Trophoblast cell (in vitro differentiated cells and primary cell): ENCODE measurements around the gene XYLT1.
A peak's percentile ranks its signal among the peaks of the same experiment; 100 is the strongest.
"Not testable (repeated sequence)": the region's sequence is repeated elsewhere in the genome, so short reads cannot be mapped to it uniquely, and the experiment has no call there.

Experiments
- DNase-seq, 2 donors: peaks; one replicate each; pipeline ENCODE4 v3.0.0-alpha.2; 2016
- H2AFZ ChIP-seq: 2 replicates; pipeline ENCODE4 v1.6.1; 2013; ENCODE audit warnings: low read length, moderate library complexity, mild to moderate bottlenecking; ENCODE audit not compliant: insufficient read depth, poor library complexity
- H2AK5ac ChIP-seq: 2 replicates; pipeline ENCODE4 v1.6.1; 2013; ENCODE audit warnings: mild to moderate bottlenecking, low read length
- H2BK120ac ChIP-seq: 2 replicates; pipeline ENCODE4 v1.6.1; 2013; ENCODE audit warnings: low read length, mild to moderate bottlenecking, moderate library complexity; ENCODE audit not compliant: insufficient read depth, poor library complexity
- H2BK12ac ChIP-seq: 2 replicates; pipeline ENCODE4 v1.6.1; 2013; ENCODE audit warnings: mild to moderate bottlenecking, low read length, moderate library complexity
- H2BK5ac ChIP-seq: 2 replicates; pipeline ENCODE4 v1.6.1; 2013; ENCODE audit warnings: low read length, low read depth, moderate library complexity, mild to moderate bottlenecking; ENCODE audit not compliant: poor library complexity
- H3K14ac ChIP-seq: 2 replicates; pipeline ENCODE4 v1.6.1; 2013; ENCODE audit warnings: mild to moderate bottlenecking, low read length
- H3K18ac ChIP-seq: 2 replicates; pipeline ENCODE4 v1.6.1; 2013; ENCODE audit warnings: mild to moderate bottlenecking, low read length
- H3K23ac ChIP-seq: 2 replicates; pipeline ENCODE4 v1.6.1; 2013; ENCODE audit warnings: low read length
- H3K27ac ChIP-seq: 2 replicates; pipeline ENCODE4 v1.5.1; 2013; ENCODE audit warnings: low read depth, mild to moderate bottlenecking, inconsistent platforms, low read length, moderate library complexity
- H3K27me3 ChIP-seq: 2 replicates; pipeline ENCODE4 v1.6.1; 2013; ENCODE audit warnings: inconsistent platforms, mild to moderate bottlenecking, low read length, moderate library complexity; ENCODE audit not compliant: insufficient read depth
- H3K36me3 ChIP-seq, 2 experiments: 1 replicate in 1 of 2; 2 replicates in 1 of 2; pipeline ENCODE4 v1.6.1; 2013; ENCODE audit warnings: low read length in 2 of 2, mild to moderate bottlenecking in 2 of 2, moderate library complexity in 1 of 2; ENCODE audit not compliant: insufficient read depth in 2 of 2, control insufficient read depth in 1 of 2
- H3K4ac ChIP-seq: 2 replicates; pipeline ENCODE4 v1.6.1; 2013; ENCODE audit warnings: low read depth, mild to moderate bottlenecking, low read length, moderate library complexity
- H3K4me1 ChIP-seq, 2 experiments: 1 replicate in 1 of 2; 2 replicates in 1 of 2; pipeline ENCODE4 v1.6.1; 2013; ENCODE audit warnings: low read length in 2 of 2, mild to moderate bottlenecking in 2 of 2, moderate library complexity in 1 of 2; ENCODE audit not compliant: insufficient read depth in 2 of 2, control insufficient read depth in 1 of 2
- H3K4me2 ChIP-seq: 2 replicates; pipeline ENCODE4 v1.6.1; 2013; ENCODE audit warnings: inconsistent platforms, mild to moderate bottlenecking, low read length, moderate library complexity
- H3K4me3 ChIP-seq: 2 replicates; pipeline ENCODE4 v1.5.1; 2013; ENCODE audit warnings: mild to moderate bottlenecking, low read depth, low read length, inconsistent platforms
- H3K79me1 ChIP-seq: one replicate; pipeline ENCODE4 v1.6.1; 2013; ENCODE audit warnings: low read length
- H3K79me2 ChIP-seq: 2 replicates; pipeline ENCODE4 v1.6.1; 2013; ENCODE audit warnings: low read length, mild to moderate bottlenecking; ENCODE audit not compliant: control insufficient read depth, insufficient read depth, poor library complexity
- H3K9ac ChIP-seq: 2 replicates; pipeline ENCODE4 v1.6.1; 2013; ENCODE audit warnings: mild to moderate bottlenecking, low read length
- H3K9me3 ChIP-seq: 2 replicates; pipeline ENCODE4 v1.6.1; 2013; ENCODE audit warnings: low read depth, mild to moderate bottlenecking, control low read depth, inconsistent platforms, low read length; ENCODE audit not compliant: insufficient read depth
- H4K12ac ChIP-seq: 2 replicates; pipeline ENCODE4 v1.6.1; 2013; ENCODE audit warnings: low read depth, mild to moderate bottlenecking, low read length, moderate library complexity
- H4K8ac ChIP-seq: 2 replicates; pipeline ENCODE4 v1.6.1; 2013; ENCODE audit warnings: low read depth, mild to moderate bottlenecking, low read length, moderate library complexity
- H4K91ac ChIP-seq: one replicate; pipeline ENCODE4 v1.6.1; 2013; ENCODE audit warnings: low read depth, mild to moderate bottlenecking, low read length, moderate library complexity
- WGBS: extraction: QIAGEN DNeasy Blood & Tissue Kit; methylation state at CpG from one replicate; pipeline ENCODE4 v1.1.7; 2013; ENCODE audit warnings: missing lambda C conversion rate; ENCODE audit not compliant: insufficient read length, insufficient coverage; ENCODE audit errors: extremely low coverage; 5-methylcytosine and 5-hydroxymethylcytosine counted together

The XYLT1 gene

GRCh38 chr16:17510567-17510966 lies 39.8 kb upstream of the XYLT1 start:
- Histone ChIP-seq H2BK5ac (peak overlapping the region; percentile 51), H3K9ac (no peak overlapping the region), H2BK12ac (peak overlapping the region; percentile 82), H2AFZ (no peak overlapping the region), H4K12ac (no peak overlapping the region), H2AK5ac (no peak overlapping the region), H3K27ac (no peak overlapping the region), H2BK120ac (peak overlapping the region; percentile 15), H3K79me1 (peaks cover 20% of the 10 kb centered on the region), H3K4me1 (peaks cover 8 to 14% of the 10 kb centered on the region in 2 experiments), H4K8ac (peak overlapping the region; percentile 51), H4K91ac (peak overlapping the region; percentile 46), H3K9me3 (peaks cover 3% of the 10 kb centered on the region), H3K4me2 (no peak overlapping the region), H3K4ac (no peak overlapping the region), H3K4me3 (no peak overlapping the region), H3K23ac (no peak overlapping the region), H3K27me3 (no peaks in the 10 kb centered on the region), H3K36me3 (no peaks in the 10 kb centered on the region), H3K18ac (no peak overlapping the region), H3K79me2 (peaks cover 1% of the 10 kb centered on the region), H3K14ac (no peak overlapping the region)
- no CpG with 5 or more reads among the region's 3 CpGs for WGBS
- peak in 1 of 2 donors; percentile 39 for DNase-seq

GRCh38 chr16:17509194-17509593 lies 38.4 kb upstream of the XYLT1 start:
- Histone ChIP-seq H2BK12ac (no peak overlapping the region), H4K8ac (no peak overlapping the region), H3K9ac (no peak overlapping the region), H2BK5ac (no peak overlapping the region), H3K4me2 (no peak overlapping the region), H3K79me1 (peaks cover 15% of the 10 kb centered on the region), H2BK120ac (no peak overlapping the region), H3K27me3 (no peaks in the 10 kb centered on the region), H3K14ac (no peak overlapping the region), H3K18ac (no peak overlapping the region), H4K12ac (no peak overlapping the region), H3K23ac (no peak overlapping the region), H2AFZ (no peak overlapping the region), H4K91ac (no peak overlapping the region), H3K9me3 (peaks cover 3% of the 10 kb centered on the region), H3K4me1 (peaks cover 8 to 9% of the 10 kb centered on the region in 2 experiments), H3K4me3 (no peak overlapping the region), H3K4ac (no peak overlapping the region), H3K27ac (peak overlapping the region; percentile 83), H2AK5ac (no peak overlapping the region), H3K79me2 (no peaks in the 10 kb centered on the region), H3K36me3 (no peaks in the 10 kb centered on the region)
- DNase-seq: peak; percentile 95 to 98
- WGBS: no CpG with 5 or more reads among the region's 3 CpGs

GRCh38 chr16:17508303-17508702 lies 37.5 kb upstream of the XYLT1 start:
- H3K23ac ChIP-seq: no peak overlapping the region
- H3K27ac ChIP-seq: peak overlapping the region; percentile 83
- H3K14ac ChIP-seq: no peak overlapping the region
- H2BK5ac ChIP-seq: peak overlapping the region; percentile 74
- H2AK5ac ChIP-seq: no peak overlapping the region
- H3K18ac ChIP-seq: no peak overlapping the region
- no peaks in the 10 kb centered on the region for H3K79me2 ChIP-seq
- H4K12ac ChIP-seq: no peak overlapping the region
- H3K9me3 ChIP-seq: peaks cover 3% of the 10 kb centered on the region
- H3K9ac ChIP-seq: no peak overlapping the region
- WGBS: no CpG with 5 or more reads among the region's 9 CpGs
- H4K8ac ChIP-seq: peak overlapping the region; percentile 32
- H2BK120ac ChIP-seq: peak overlapping the region; percentile 64
- no peak overlapping the region for H3K4ac ChIP-seq
- H3K27me3 ChIP-seq: no peaks in the 10 kb centered on the region
- H2AFZ ChIP-seq: no peak overlapping the region
- H4K91ac ChIP-seq: peak overlapping the region; percentile 72
- H3K36me3 ChIP-seq: no peaks in the 10 kb centered on the region
- peaks cover 15% of the 10 kb centered on the region for H3K79me1 ChIP-seq
- H2BK12ac ChIP-seq: no peak overlapping the region
- peak; percentile 92 to 97 for DNase-seq
- no peak overlapping the region for H3K4me2 ChIP-seq
- peaks cover 8 to 9% of the 10 kb centered on the region in 2 experiments for H3K4me1 ChIP-seq
- H3K4me3 ChIP-seq: no peak overlapping the region

GRCh38 chr16:17507516-17507915 lies 36.8 kb upstream of the XYLT1 start:
- not testable (repeated sequence) for H3K27me3 ChIP-seq, H4K8ac ChIP-seq, H2BK5ac ChIP-seq, H3K4me3 ChIP-seq, H3K36me3 ChIP-seq, H3K4me2 ChIP-seq, H4K12ac ChIP-seq, H4K91ac ChIP-seq, H2AFZ ChIP-seq, H3K79me2 ChIP-seq, H3K9me3 ChIP-seq, H3K4ac ChIP-seq, DNase-seq, H2AK5ac ChIP-seq, H2BK120ac ChIP-seq, H3K18ac ChIP-seq, H3K14ac ChIP-seq, H3K23ac ChIP-seq, H3K27ac ChIP-seq, H3K9ac ChIP-seq
- Histone ChIP-seq H3K4me1 (peaks cover 8 to 11% of the 10 kb centered on the region in 2 experiments), H2BK12ac (peak overlapping the region; percentile 63), H3K79me1 (peaks cover 13% of the 10 kb centered on the region)
- no CpG with 5 or more reads among the region's 8 CpGs for WGBS
